NCI-H345 (cell line): Measurements from ENCODE around the gene MEIS2.

Experiments used
- DNase-seq: peaks from one replicate; lab custom pipeline; 2025; lab: John Stamatoyannopoulos, UW

MEIS2 gene

GRCh38 chr15:37077623-37078351 is 22.6 kb downstream of the MEIS2 start:
- no peak for DNase-seq

- no peak for DNase-seq
Observed at GRCh38 chr15:37076543-37076942, 23.8 kb downstream of the MEIS2 start.

GRCh38 chr15:37075777-37076176 is 24.6 kb downstream of the MEIS2 start:
- DNase-seq, result no peak

GRCh38 chr15:37072181-37072580 is 28.2 kb downstream of the MEIS2 start:
- no peak for DNase-seq

GRCh38 chr15:37071134-37071533 is 29.2 kb downstream of the MEIS2 start:
- no peak for DNase-seq

- DNase-seq, result no peak
Observed at GRCh38 chr15:37070686-37071085, 29.7 kb downstream of the MEIS2 start.

GRCh38 chr15:37061996-37062395 is 38.4 kb downstream of the MEIS2 start:
- DNase-seq, result no peak

GRCh38 chr15:37059086-37059485 is 41.3 kb downstream of the MEIS2 start:
- DNase-seq, result no peak

GRCh38 chr15:37058316-37058985 is 41.9 kb downstream of the MEIS2 start:
- DNase-seq, result no peak

GRCh38 chr15:37057831-37058230 is 42.5 kb downstream of the MEIS2 start:
- no peak for DNase-seq

GRCh38 chr15:37057256-37057655 is 43.1 kb downstream of the MEIS2 start:
- no peak for DNase-seq

GRCh38 chr15:37056177-37057121 is 43.9 kb downstream of the MEIS2 start:
- DNase-seq, result peak; percentile 59

- no peak for DNase-seq
Observed at GRCh38 chr15:37055481-37055880, 44.9 kb downstream of the MEIS2 start.

- DNase-seq, result no peak
Observed at GRCh38 chr15:37054336-37054735, 46.0 kb downstream of the MEIS2 start.

- DNase-seq, result no peak
Observed at GRCh38 chr15:37053166-37053565, 47.2 kb downstream of the MEIS2 start.

GRCh38 chr15:37050345-37050744 is 50.0 kb downstream of the MEIS2 start:
- DNase-seq, result no peak

- no peak for DNase-seq
Observed at GRCh38 chr15:37046876-37047614, 53.3 kb downstream of the MEIS2 start.

GRCh38 chr15:37045859-37046740 is 54.2 kb downstream of the MEIS2 start:
- DNase-seq, result peak; percentile 76

- DNase-seq, result no peak
Observed at GRCh38 chr15:37044915-37045648, 55.3 kb downstream of the MEIS2 start.

GRCh38 chr15:37041836-37042235 is 58.5 kb downstream of the MEIS2 start:
- DNase-seq, result no peak
